GM19193 (cell line): ENCODE results near the gene EID1.

Source experiments
- POLR2A ChIP-seq: IDR thresholded peaks from 4 replicates; pipeline ENCODE4 v1.6.1; 2011; ENCODE audit not compliant: insufficient read depth, insufficient read length; ENCODE audit errors: extremely low read depth

EID1 gene

DNA sequence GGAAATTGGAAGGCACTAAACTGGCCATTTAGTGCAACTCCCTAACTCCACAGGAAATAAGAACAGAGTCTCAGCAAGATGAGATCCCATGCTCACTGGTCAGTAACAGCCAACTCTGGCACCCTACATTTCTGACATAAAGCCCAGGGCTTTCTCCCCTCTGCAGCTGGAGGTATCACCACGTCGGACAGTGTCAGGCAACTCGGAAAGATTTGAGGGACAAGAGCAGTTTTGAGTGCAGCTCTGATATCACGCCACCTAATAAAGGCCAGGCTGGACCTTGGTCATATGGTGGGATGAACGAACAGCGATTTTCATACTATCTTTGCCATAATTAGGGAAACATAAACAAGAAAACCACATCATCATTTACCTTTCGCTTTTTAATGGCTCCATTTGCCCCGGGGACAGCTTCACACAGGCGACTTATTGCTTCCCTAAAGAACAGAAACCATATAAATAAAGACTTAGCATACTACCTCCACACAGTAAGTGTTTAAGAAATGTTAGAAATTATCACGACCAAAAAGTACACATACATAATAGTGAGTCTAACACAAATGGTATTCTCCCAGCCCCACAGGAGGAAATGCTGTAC lies 12.5 kb downstream of the EID1 start:
- TF ChIP-seq POLR2A, result no peak

DNA sequence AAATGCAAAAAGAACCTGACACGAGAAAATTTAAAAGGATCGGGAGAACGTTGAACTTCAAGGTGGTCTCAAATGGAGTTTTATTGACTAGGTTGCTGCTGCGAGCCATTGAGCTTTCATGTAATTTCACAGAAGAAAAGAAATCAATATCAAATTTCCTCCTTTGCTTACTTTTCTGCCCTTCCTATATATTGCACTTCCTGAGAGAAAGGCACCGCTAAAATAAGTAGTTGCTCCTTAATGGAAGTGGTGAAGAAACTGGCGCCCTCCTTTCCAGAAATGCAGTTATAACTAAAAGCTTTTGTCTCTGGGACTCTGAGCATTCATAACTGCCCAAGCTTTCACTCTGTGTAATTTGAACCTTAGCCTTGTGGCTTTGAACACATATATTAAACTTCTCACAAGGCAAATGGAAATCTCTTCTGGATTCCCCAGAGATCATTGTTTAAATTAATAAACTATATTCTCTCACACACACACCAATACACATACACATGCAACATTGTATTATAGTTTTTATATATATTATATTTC lies 13.4 kb downstream of the EID1 start:
- no peak for TF ChIP-seq POLR2A

DNA sequence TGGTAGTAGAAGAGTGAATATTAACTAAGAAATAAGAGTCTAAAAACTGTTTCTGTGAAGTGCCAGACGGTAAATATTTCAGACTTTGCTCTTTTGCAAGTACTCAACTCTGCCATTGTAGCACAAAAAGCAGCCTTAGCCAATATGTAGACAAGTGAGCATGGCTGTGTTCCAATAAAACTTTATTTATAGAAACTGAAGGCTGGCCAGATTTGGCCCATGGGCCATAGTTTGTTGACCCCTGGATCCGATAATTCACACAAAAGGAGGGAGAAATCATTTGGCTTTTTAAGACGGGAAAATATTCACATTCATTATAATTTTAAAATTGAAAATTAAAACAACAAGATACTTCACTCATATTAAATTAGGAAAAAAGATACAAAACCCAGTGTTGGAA lies 15.4 kb downstream of the EID1 start:
- TF ChIP-seq POLR2A, result no peak

DNA sequence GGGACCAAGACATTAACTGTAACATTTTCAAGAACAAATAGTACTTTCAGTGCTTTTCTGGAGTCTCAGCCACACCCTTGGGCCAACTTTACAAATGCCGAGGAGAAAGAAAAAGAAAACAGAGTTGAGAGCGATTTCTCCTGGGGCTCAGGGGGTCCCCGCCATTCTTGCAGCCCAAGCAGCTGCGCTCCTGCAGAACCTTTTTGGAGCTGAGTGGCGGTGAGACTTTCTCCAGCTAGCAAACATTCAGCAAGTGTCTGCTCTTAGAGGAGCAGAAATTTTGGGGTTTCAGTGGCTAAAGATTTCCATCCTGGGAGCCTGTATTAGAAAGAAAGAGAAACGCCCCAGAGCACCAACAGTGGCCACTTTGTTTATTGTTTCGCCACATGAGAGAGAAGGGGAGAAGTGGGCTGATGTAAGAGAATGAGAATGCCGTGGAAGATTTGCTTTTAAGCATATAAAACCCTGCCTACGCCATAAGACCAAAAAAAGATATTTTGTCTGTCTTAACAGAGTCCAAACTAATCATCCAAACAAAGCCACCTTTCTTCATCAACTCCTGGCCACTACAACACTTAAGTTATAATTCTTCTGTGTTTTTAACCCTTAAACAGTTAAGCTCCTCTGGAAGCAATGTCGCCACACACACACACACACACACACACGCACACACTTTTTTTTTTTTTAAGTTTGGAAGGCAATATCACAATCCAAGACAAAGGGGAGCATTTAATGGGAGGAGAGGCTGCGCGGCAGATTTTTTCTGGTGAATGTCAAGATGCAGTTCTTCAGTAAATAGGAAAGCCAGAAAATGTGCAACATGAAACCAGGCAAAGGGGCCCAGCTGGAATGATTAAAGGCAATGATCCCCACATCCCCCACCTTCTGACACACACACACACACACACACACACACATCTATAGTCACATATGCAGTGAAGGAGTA lies 19.2 kb downstream of the EID1 start:
- TF ChIP-seq POLR2A, result no peak

- no peak for TF ChIP-seq POLR2A
Measured at GRCh38 chr15:48898032-48898431, 20.1 kb downstream of the EID1 start.

GRCh38 chr15:48898446-48898845 lies 20.5 kb downstream of the EID1 start:
- no peak for TF ChIP-seq POLR2A

DNA sequence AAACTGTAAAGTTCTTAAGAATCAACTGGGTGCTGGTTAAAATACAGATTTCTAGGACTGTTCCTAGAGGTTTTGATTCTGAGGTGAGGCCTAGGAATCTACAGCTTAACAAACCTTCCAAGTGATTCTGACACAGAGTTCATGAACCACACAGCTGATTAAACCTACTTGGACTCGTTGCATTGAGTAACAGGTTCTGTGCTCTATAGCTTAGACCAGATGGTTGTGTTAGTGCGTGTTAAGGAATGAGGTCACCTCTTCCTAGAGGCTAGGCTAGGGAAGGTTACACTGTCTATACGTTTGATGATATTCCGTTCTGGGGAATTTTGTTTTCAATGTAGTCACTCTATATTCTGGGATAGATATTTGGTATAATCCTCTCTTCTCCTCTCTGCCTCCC lies 21.9 kb downstream of the EID1 start:
- no peak for TF ChIP-seq POLR2A

DNA sequence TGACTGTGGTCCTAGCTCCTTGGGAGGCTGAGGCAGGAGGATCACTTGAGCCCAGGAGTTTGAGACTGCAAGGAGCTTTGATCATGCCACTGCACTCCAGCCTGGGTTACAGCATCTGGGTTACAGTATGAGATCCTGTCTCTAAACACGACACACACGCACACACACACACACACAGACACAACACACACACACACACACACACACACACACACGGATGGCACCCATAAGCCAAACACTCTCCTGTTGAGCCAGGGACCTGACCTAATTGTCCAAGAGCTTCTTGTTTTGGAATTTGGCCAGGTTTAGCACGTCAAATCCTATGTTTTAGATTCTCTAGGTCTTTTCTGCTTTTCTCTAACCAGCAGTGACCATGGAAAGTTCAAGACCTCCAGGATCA lies 26.8 kb downstream of the EID1 start:
- TF ChIP-seq POLR2A, result no peak

DNA sequence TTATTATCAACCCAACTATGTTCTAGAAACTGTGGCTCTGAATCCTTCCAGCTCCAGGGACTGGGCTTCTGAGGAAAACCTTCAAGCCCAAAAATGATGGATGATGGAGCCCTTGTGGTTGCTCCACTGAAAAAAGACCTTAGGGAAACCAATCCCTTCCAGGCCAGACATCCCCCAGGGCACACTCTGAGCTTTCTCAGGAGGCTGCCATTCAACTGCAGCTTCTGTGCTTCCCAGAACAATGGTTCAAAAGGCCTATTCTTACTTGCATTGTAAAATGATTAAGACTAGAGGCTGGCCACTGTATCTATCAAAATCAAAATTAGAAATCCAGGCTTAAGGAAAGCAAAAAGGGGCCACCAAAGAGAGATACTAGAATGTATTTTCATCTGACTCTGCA lies 27.3 kb downstream of the EID1 start:
- TF ChIP-seq POLR2A, result no peak

DNA sequence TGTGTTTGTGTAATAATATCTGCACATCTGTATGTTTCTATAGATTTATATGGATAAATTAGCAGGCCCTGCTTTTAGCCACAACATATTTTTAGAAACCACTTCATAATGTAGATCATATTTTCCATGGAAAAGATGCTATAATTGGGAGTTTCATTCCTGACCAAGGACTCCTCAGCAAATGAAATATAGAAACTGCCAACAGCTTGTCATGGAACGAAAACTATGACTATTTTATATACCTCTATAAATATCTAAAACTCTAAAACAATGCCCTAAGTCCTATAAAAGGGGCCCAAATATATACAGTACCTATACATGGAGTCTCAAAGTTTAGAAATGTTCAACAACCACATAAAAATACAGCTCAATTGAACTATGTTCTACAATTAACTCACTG lies 27.9 kb downstream of the EID1 start:
- no peak for TF ChIP-seq POLR2A

GRCh38 chr15:48913141-48913540 lies 35.2 kb downstream of the EID1 start:
- no peak for TF ChIP-seq POLR2A

GRCh38 chr15:48914717-48915116 lies 36.8 kb downstream of the EID1 start:
- no peak for TF ChIP-seq POLR2A

DNA sequence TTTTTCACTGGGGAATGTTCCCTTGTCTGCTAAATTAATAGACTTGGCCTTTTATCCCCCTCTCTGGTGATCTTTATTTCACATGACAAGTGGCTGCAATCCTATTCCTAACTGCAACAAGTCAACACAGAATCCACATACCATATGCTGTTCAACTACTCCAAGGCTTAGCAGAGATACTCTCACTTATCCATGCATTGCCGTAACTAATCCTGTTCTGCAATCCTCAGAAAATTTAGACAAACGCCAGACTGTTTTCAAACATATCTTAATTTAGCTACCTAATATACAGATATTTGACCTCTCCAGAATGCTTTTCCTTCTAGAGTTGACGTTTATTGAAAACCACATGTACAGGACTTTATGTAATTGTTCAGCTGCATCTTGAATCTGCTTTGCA lies 37.9 kb downstream of the EID1 start:
- TF ChIP-seq POLR2A, result no peak

DNA sequence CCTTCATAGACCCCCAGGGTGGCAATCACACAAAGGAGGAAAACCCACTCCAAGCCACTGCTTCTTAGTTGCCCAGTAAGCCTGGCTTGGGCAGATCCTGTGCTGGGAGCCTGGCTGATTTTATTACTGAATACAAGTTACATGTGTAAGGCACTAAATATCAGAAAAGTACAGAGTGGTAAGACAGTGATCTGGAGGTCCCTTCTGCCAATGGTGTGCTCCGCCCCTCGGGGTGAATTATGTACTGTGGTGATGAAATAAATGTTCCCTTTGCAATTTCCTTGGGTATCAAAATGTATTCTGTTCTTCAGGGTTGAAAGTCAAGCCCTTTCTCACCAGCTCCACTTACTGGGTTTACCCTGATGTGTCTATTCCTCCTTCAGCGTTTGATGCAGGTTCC lies 38.8 kb downstream of the EID1 start:
- no peak for TF ChIP-seq POLR2A

DNA sequence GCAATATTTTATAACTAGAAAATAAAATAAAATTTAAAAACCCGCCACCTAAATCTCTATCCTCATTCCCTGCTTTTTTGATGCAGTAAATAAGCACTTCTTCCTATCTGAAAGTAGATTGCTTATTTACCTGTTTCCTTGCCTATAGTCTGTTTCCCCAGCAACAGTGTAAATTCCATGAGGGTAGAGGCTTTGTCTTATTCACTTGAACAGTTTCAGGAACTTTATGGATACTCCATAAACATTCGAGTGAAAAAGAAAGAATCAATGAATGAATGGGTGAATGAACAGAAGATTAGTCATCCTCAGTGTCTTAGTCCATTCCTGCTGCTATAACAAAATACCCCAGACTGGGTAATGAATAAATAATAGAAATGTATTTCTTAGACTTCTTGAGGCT lies 44.1 kb downstream of the EID1 start:
- TF ChIP-seq POLR2A, result no peak
